Panc1 (cell line): ENCODE measurements around the gene LAMA1. TPM values are rescaled to one million over a fixed set of nuclear protein-coding genes. Genes with fewer than 3 reads are reported as not detected.

Source experiments
- ATAC-seq: fragments of 200-7000 bp; cut with Tn5 transposase; 2 replicates; pipeline ENCODE4 v1.9.1; 2020; ENCODE audit warnings: mild to moderate bottlenecking, moderate library complexity
- BruUV-seq: library from RNA; stranded (reverse); fragments of 400-500 nt; replicated peaks from 2 replicates; lab custom pipeline; 2021; lab: Mats Ljungman, UMichigan
- CTCF ChIA-PET: fragments of 300-600 bp; sonication (Branson Sonifier 250); formaldehyde crosslinking; loops from one replicate; lab custom pipeline; 2022; ENCODE audit warnings: antibody characterized with exemption; lab: Charles Lee
- POLR2A ChIA-PET: fragments of 300-600 bp; sonication (Branson Sonifier 250); formaldehyde crosslinking; loops from one replicate; lab custom pipeline; 2022; ENCODE audit warnings: antibody characterized with exemption; lab: Charles Lee
- DNase-seq: peaks from one replicate; pipeline ENCODE4 v3.0.0-alpha.2; 2010; ENCODE audit warnings: low read depth, low spot score
- H3K27ac ChIP-seq: 2 replicates; pipeline ENCODE4 v1.5.1; 2011; ENCODE audit warnings: mild to moderate bottlenecking, low read length, inconsistent platforms
- H3K27me3 ChIP-seq: fragments of 200-500 bp; sonication (Bioruptor generic); 2 replicates; pipeline ENCODE4 v1.6.0; 2014; ENCODE audit warnings: low read length, inconsistent platforms; ENCODE audit not compliant: control insufficient read depth, insufficient read depth
- H3K36me3 ChIP-seq: fragments of 200-500 bp; sonication (Bioruptor generic); 2 replicates; pipeline ENCODE4 v1.5.1; 2014; ENCODE audit warnings: inconsistent platforms, mild to moderate bottlenecking, low read length, moderate library complexity; ENCODE audit not compliant: control insufficient read depth, insufficient read depth
- H3K4me1 ChIP-seq: 2 replicates; pipeline ENCODE4 v1.5.1; 2011; ENCODE audit warnings: inconsistent platforms, mild to moderate bottlenecking, low read length, moderate library complexity; ENCODE audit not compliant: control insufficient read depth, insufficient read depth
- H3K4me3 ChIP-seq, 2 experiments: 2 replicates each; pipeline ENCODE4 v1.5.1; 2011 to 2012; ENCODE audit warnings: low read depth in 2 of 2, low read length in 2 of 2, mild to moderate bottlenecking in 2 of 2, inconsistent platforms in 1 of 2, moderate library complexity in 1 of 2
- H3K9me3 ChIP-seq: fragments of 200-500 bp; sonication (Bioruptor generic); 2 replicates; pipeline ENCODE4 v1.5.1; 2014; ENCODE audit warnings: low read depth, mild to moderate bottlenecking, inconsistent platforms, low read length, moderate library complexity; ENCODE audit not compliant: control insufficient read depth, insufficient read depth
- POLR2AphosphoS5 ChIP-seq: IDR thresholded peaks from 2 replicates; pipeline ENCODE4 v1.6.1; 2012; ENCODE audit warnings: mild to moderate bottlenecking, low read depth, low read length, moderate library complexity
- SIN3A ChIP-seq: IDR thresholded peaks from 2 replicates; pipeline ENCODE4 v1.6.1; 2012; ENCODE audit warnings: low read depth, mild to moderate bottlenecking, low read length, moderate library complexity, borderline replicate concordance; ENCODE audit not compliant: insufficient read depth
- TCF7L2 ChIP-seq: IDR thresholded peaks from 2 replicates; pipeline ENCODE4 v1.6.1; 2011; ENCODE audit warnings: mild to moderate bottlenecking, low read depth, low read length, inconsistent platforms
- in situ Hi-C: cut with HindIII; loops from 2 replicates; pipeline ENCODE4 v1.10.0; 2016; ENCODE audit warnings: low sequenced_read_pairs, low pct_unique_long_range_greater_than_20kb
- intact Hi-C: fragments of 100-400 bp; cut with micrococcal nuclease; formaldehyde crosslinking; loops from one replicate; pipeline ENCODE4 v1.10.0; 2022; ENCODE audit not compliant: unreplicated experiment
- total RNA-seq: library from RNA; stranded (reverse); gene quantifications from one replicate; pipeline ENCODE4 v1.2.1, GENCODE V29; 2021; ENCODE audit not compliant: unreplicated experiment
- TF ChIP-seq, protein P1 (sequence below), 2 experiments: IDR thresholded peaks; 2 replicates each; pipeline ENCODE4 v1.6.1; 2011 to 2012; ENCODE audit warnings: low read depth in 2 of 2, control low read depth in 1 of 2, low read length in 1 of 2, mild to moderate bottlenecking in 1 of 2, moderate library complexity in 1 of 2; ENCODE audit not compliant: insufficient read depth in 1 of 2
- TF ChIP-seq, protein P2 (sequence below): fragments of 450-650 bp; IDR thresholded peaks from 2 replicates; pipeline ENCODE4 v1.5.1; 2017; ENCODE audit warnings: mild to moderate bottlenecking

LAMA1 gene
- total RNA-seq, 1 experiment from 2014 or later = 0.03 TPM

DNA sequence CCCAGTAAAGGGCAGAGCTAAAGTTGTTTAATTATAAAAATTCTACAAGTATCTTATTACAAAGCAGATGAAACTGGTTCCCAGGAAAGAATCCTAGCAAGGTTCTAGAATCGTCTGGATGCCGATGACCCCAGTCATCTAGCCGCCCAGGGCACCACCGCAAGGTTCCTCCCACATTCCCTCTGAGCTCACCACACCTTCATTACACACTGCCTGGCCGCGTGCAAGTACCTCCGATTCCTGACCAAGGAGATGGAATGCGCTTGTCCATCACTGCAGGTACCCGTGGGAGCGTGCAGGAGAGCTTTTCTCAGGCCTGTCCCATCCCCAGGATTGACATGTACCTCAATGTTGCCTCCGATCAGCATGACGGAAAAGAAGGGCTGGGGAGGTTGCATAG is 158.5 kb downstream of the LAMA1 start:
- TF ChIP-seq, protein P1, sequence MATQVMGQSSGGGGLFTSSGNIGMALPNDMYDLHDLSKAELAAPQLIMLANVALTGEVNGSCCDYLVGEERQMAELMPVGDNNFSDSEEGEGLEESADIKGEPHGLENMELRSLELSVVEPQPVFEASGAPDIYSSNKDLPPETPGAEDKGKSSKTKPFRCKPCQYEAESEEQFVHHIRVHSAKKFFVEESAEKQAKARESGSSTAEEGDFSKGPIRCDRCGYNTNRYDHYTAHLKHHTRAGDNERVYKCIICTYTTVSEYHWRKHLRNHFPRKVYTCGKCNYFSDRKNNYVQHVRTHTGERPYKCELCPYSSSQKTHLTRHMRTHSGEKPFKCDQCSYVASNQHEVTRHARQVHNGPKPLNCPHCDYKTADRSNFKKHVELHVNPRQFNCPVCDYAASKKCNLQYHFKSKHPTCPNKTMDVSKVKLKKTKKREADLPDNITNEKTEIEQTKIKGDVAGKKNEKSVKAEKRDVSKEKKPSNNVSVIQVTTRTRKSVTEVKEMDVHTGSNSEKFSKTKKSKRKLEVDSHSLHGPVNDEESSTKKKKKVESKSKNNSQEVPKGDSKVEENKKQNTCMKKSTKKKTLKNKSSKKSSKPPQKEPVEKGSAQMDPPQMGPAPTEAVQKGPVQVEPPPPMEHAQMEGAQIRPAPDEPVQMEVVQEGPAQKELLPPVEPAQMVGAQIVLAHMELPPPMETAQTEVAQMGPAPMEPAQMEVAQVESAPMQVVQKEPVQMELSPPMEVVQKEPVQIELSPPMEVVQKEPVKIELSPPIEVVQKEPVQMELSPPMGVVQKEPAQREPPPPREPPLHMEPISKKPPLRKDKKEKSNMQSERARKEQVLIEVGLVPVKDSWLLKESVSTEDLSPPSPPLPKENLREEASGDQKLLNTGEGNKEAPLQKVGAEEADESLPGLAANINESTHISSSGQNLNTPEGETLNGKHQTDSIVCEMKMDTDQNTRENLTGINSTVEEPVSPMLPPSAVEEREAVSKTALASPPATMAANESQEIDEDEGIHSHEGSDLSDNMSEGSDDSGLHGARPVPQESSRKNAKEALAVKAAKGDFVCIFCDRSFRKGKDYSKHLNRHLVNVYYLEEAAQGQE (IDR thresholded peaks at IDR 0.05; ENCODE audit: insufficient read depth in 1 of 2, low read depth in 2 of 2, low read length in 1 of 2) = no peak
- TF ChIP-seq TCF7L2 (no peak), SIN3A (no peak), POLR2AphosphoS5 (no peak)
- TF ChIP-seq, protein P2, sequence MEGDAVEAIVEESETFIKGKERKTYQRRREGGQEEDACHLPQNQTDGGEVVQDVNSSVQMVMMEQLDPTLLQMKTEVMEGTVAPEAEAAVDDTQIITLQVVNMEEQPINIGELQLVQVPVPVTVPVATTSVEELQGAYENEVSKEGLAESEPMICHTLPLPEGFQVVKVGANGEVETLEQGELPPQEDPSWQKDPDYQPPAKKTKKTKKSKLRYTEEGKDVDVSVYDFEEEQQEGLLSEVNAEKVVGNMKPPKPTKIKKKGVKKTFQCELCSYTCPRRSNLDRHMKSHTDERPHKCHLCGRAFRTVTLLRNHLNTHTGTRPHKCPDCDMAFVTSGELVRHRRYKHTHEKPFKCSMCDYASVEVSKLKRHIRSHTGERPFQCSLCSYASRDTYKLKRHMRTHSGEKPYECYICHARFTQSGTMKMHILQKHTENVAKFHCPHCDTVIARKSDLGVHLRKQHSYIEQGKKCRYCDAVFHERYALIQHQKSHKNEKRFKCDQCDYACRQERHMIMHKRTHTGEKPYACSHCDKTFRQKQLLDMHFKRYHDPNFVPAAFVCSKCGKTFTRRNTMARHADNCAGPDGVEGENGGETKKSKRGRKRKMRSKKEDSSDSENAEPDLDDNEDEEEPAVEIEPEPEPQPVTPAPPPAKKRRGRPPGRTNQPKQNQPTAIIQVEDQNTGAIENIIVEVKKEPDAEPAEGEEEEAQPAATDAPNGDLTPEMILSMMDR = no peak
- ChIA-PET CTCF (no interaction called here), POLR2A (no interaction called here)
- in situ Hi-C loops = no loop called here
- intact Hi-C loops = no loop called here
- ATAC-seq (no peak), DNase-seq (no peak)
- H3K9me3 ChIP-seq = no peaks in the 10 kb centered on the region
- no peak overlapping the region for H3K27ac ChIP-seq
- no peak overlapping the region for H3K4me3 ChIP-seq
- no TSS peak for BruUV-seq
- no peaks in the 10 kb centered on the region for H3K27me3 ChIP-seq
- no peaks in the 10 kb centered on the region for H3K36me3 ChIP-seq
- H3K4me1 ChIP-seq = no peaks in the 10 kb centered on the region

DNA sequence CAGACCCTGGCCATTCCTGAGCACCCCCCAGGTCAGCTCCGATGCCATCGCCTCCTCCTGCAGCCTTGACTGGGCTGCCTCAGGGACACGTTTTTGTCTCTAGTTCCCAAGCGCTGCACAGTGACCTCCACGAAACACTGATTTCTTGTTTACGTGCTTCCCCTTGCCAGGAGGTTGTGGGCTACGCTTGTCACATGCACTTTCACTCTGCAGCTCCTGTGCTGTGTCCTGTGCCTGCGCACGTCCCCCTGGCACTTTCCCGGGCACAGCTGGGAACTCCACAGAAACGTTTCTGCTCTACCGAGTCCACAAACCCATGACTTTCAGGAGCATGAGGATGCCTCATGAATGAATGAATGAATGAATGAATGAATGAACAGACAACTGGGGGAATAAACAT is 160.6 kb downstream of the LAMA1 start:
- Histone ChIP-seq H3K27ac (no peak overlapping the region), H3K4me3 (no peak overlapping the region), H3K36me3 (no peaks in the 10 kb centered on the region), H3K27me3 (no peaks in the 10 kb centered on the region), H3K4me1 (no peaks in the 10 kb centered on the region), H3K9me3 (no peaks in the 10 kb centered on the region)
- in situ Hi-C loops (no loop called here), intact Hi-C loops (no loop called here)
- ChIA-PET POLR2A (no interaction called here), CTCF (no interaction called here)
- no peak for TF ChIP-seq SIN3A
- no peak for TF ChIP-seq POLR2AphosphoS5
- TF ChIP-seq, protein P1 (IDR thresholded peaks at IDR 0.05; ENCODE audit: insufficient read depth in 1 of 2, low read depth in 2 of 2, low read length in 1 of 2) = no peak
- TF ChIP-seq, protein P2 = no peak
- BruUV-seq = no TSS peak
- ATAC-seq (no peak), DNase-seq (no peak)
